SK-N-MC (cell line): ENCODE data around the gene ZNF81.

ENCODE experiments used
- EZH2 ChIP-seq: fragments of 200-600 bp; sonication (generic); IDR thresholded peaks from one replicate; pipeline ENCODE4 v1.6.1; 2017; ENCODE audit warnings: antibody characterized with exemption
- FOXP2 ChIP-seq: optimal IDR thresholded peaks from 2 replicates; pipeline ENCODE3; 2011; ENCODE audit warnings: mild to moderate bottlenecking, moderate library complexity; ENCODE audit not compliant: insufficient read depth; ENCODE audit errors: extremely low read length, control extremely low read depth
- POLR2AphosphoS5 ChIP-seq: IDR thresholded peaks from 2 replicates; pipeline ENCODE4 v1.6.1; 2012; ENCODE audit warnings: mild to moderate bottlenecking, low read depth, low read length, borderline replicate concordance

DNA sequence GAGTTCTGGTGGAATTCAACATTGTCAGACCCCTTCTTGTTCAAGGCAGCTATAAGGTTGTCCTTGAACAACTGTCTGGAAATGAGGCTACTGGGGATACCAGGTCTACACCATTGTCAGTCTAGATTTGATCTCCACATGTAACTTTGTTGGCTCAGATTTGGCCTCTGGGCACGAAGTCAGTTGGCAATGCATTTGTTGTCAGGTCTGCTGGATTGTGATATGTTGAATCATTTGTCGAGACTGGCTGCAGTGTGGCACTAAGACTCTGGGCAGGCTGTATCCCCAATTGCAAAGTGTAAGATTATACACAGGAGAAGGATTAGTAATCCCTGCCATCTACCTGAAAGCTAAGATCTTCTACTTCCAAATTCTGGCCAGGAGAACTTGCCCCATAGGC lies 26.5 kb downstream of the ZNF81 start:
- TF ChIP-seq POLR2AphosphoS5 (no peak), EZH2 (no peak), FOXP2 (no peak)
